GM19468 (cell line): ENCODE data around the gene TNFRSF1B.

Experiments
- ATAC-seq: cut with Tn5 transposase; IDR thresholded peaks from one replicate; pipeline ENCODE4 v1.9.1; 2021; ENCODE audit warnings: mild to moderate bottlenecking, moderate library complexity, moderate number of reproducible peaks; ENCODE audit not compliant: unreplicated experiment; ENCODE audit errors: extremely low read depth

The TNFRSF1B gene

GRCh38 chr1:12141163-12141850 lies 25.5 kb upstream of the TNFRSF1B start:
- no peak for ATAC-seq

- no peak for ATAC-seq
Measured at GRCh38 chr1:12142141-12142823, 24.5 kb upstream of the TNFRSF1B start.

- no peak for ATAC-seq
Measured at GRCh38 chr1:12142891-12143630, 23.7 kb upstream of the TNFRSF1B start.

- ATAC-seq: peak; percentile 30
Measured at GRCh38 chr1:12143631-12144155, 23.1 kb upstream of the TNFRSF1B start.

- no peak for ATAC-seq
Measured at GRCh38 chr1:12144236-12144635, 22.6 kb upstream of the TNFRSF1B start.

- no peak for ATAC-seq
Measured at GRCh38 chr1:12144969-12145368, 21.8 kb upstream of the TNFRSF1B start.

GRCh38 chr1:12145616-12146342 lies 21.0 kb upstream of the TNFRSF1B start:
- no peak for ATAC-seq

- no peak for ATAC-seq
Measured at GRCh38 chr1:12146343-12147112, 20.3 kb upstream of the TNFRSF1B start.

- ATAC-seq: no peak
Measured at GRCh38 chr1:12147201-12147701, 19.5 kb upstream of the TNFRSF1B start.

- no peak for ATAC-seq
Measured at GRCh38 chr1:12148160-12148957, 18.4 kb upstream of the TNFRSF1B start.

- no peak for ATAC-seq
Measured at GRCh38 chr1:12148958-12149790, 17.6 kb upstream of the TNFRSF1B start.

GRCh38 chr1:12149791-12150175 lies 17.0 kb upstream of the TNFRSF1B start:
- no peak for ATAC-seq

- ATAC-seq: no peak
Measured at GRCh38 chr1:12150456-12151200, 16.2 kb upstream of the TNFRSF1B start.

- ATAC-seq: no peak
Measured at GRCh38 chr1:12151465-12151864, 15.3 kb upstream of the TNFRSF1B start.

GRCh38 chr1:12152113-12152891 lies 14.5 kb upstream of the TNFRSF1B start:
- ATAC-seq: peak; percentile 34

- no peak for ATAC-seq
Measured at GRCh38 chr1:12153181-12153785, 13.5 kb upstream of the TNFRSF1B start.
